Measurements from ENCODE around the gene SLC16A5.

The SLC16A5 gene

GRCh38 chr17:75087182-75087557, 584 bp upstream of the SLC16A5 start:
- no peak for DNase-seq (ENCODE audit: low read depth, low spot score)

- no peak for DNase-seq (ENCODE audit: low read depth, low spot score)
Measured at GRCh38 chr17:75088465-75089417, 987 bp downstream of the SLC16A5 start.

DNA sequence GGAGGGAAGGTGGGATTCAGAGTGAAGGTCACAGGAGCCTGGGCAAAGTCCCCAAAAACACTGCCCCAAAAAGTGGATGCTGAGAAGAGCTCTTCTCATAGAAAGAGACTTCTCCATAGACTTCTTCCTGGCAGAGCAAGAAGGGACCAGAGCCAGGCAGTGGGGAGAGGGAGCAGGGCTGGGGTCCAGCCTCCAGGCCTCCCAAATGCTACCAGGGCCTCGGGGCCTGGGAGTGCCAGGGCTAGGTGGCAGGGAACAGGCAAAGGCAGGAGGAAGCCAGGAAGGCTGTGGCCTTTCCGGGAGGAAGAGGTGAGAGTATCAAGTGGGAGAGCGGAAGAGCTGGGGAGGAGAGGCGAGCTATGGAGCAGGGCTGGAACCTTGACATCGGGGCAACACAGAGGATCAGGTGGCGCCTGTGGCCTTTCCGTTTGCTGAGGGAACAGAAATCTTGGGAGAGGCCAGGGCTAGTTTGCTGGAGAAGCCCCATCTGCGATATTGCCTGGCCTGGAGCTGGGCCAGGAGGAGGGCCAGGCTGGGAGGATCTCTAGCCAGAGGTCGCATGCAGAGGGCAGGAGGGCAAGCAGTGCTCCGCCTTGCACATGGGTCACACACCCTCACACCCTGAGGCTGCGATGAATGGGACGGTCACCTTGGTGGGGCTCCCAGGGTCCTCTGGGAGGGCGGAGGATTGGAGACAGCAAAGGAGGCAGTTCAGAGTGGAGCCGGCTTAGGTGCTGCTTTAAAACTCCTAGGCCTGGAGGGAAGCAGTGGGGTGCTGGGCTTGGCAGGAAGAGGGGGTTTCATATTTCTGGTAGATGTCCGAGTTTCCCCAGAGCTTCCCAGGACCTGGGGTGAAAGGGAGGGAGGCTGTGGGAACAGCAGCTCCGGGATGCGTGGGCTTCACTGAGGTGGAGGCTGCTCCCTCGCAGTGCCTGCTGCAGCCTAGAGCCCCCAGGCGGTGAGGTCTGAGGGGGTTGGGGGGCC, 3.4 kb downstream of the SLC16A5 start:
- no peak for DNase-seq (ENCODE audit: low read depth, low spot score)

- DNase-seq (ENCODE audit: low read depth, low spot score) = no peak
Measured at GRCh38 chr17:75091855-75092327, 4.1 kb downstream of the SLC16A5 start.

GRCh38 chr17:75093548-75094158, 5.9 kb downstream of the SLC16A5 start:
- DNase-seq (ENCODE audit: low read depth, low spot score) = no peak

GRCh38 chr17:75094871-75095399, 7.2 kb downstream of the SLC16A5 start:
- DNase-seq (ENCODE audit: low read depth, low spot score) = no peak

DNA sequence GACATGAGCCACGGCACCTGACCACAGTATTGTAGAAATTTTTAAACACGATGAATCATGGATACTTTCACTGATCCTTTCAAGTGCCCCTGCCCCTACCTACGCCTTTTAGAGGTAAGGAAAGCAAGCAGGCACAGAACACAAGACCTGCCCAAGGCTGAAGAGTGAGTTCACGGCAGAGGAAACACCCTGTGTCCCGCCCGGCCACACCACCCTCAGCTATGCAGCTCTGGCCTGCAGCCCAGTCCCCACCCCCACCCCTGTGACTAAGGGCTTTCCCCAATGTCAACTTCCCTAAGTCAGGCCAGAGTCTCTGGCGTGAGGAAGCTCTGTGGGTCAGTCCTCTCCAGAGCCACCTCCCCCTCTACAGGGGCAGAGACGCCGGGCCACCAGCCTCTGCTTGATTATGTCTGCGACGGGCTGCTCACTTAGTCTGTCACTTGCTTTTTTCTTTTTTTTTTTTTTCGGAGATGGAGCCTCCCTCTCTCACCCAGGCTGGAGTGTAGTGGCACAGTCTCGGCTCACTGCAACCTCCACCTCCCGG, 8.4 kb downstream of the SLC16A5 start:
- DNase-seq (ENCODE audit: low read depth, low spot score) = no peak

DNA sequence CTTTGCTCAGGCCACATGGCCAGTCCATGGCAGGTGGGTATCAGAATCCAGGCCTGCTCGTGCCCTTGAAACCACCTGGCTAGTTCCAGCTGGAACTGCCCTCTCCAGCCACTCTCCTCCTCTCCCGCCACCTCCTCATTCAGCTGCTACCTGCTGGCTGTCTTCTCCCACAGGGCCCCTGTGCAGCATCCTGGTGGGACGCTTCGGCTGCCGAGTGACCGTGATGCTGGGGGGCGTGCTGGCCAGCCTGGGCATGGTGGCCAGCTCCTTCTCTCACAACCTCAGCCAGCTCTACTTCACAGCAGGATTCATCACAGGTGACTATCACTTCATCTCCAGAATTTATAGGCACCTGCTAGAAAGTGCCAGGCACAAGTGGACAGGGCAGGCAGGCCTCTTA, 10.1 kb downstream of the SLC16A5 start:
- no peak for DNase-seq (ENCODE audit: low read depth, low spot score)

DNA sequence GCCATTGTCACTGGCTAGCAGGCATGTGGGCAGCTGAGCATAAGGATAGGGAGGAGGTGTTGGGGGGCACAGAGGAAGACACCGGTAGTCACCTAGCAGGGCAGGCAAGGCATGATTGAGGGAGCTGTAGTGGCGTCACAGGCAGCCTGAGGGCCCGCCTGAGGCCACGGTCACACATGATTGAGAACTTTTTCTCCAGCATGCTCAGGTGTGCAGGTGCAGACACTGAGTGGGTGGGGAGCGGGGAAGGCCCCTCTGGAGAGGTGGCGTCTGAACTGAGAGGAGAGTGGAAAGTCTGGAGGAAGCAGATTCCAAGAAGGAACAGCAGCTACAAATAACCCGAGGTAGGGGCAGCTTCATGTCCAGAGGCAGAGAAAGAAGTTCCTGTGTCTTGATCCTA, 11.1 kb downstream of the SLC16A5 start:
- no peak for DNase-seq (ENCODE audit: low read depth, low spot score)

GRCh38 chr17:75099881-75100595, 12.3 kb downstream of the SLC16A5 start:
- DNase-seq (ENCODE audit: low read depth, low spot score) = no peak

GRCh38 chr17:75102385-75102821, 14.6 kb downstream of the SLC16A5 start:
- no peak for DNase-seq (ENCODE audit: low read depth, low spot score)

DNA sequence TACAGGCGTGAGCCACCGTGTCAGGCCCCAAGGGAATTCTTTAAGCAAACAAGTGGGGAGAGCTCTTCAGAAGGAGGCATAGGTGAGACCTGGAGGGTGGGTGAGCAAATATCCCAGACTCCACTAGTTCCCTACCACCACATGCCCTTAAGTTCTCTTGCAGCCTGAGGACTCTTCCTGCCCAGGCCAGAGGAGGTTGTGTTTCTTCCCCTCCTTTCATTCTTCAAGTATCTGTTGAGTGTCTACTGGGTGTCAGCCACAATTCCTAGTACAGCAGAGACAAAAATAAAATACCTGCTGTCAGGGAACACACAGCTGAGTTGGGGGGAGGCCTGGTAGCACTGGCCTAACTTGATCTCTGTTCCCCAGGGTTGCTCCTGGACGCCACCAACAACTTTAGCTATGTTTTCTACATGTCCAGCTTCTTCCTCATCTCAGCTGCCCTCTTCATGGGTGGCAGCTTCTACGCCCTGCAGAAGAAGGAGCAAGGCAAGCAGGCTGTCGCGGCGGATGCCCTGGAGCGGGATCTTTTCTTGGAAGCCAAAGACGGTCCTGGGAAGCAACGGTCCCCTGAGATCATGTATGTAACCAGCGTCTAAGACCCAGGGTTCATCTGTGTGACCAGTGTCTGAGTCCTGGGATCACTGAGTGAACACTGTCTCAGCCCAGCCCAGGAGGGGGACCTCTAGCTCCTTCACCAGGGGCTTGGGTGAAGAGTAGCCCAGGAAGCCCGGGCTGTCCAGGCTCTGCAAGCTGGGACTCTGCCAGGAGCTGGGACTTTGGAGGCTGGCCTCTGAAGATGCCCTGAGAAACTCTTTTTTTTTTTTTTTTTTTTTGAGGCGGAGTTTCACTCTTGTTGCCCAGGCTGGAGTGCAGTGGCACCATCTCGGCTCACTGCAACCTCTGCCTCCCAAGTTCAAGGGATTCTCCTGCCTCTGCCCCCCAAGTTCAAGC, 16.1 kb downstream of the SLC16A5 start:
- no peak for DNase-seq (ENCODE audit: low read depth, low spot score)

DNA sequence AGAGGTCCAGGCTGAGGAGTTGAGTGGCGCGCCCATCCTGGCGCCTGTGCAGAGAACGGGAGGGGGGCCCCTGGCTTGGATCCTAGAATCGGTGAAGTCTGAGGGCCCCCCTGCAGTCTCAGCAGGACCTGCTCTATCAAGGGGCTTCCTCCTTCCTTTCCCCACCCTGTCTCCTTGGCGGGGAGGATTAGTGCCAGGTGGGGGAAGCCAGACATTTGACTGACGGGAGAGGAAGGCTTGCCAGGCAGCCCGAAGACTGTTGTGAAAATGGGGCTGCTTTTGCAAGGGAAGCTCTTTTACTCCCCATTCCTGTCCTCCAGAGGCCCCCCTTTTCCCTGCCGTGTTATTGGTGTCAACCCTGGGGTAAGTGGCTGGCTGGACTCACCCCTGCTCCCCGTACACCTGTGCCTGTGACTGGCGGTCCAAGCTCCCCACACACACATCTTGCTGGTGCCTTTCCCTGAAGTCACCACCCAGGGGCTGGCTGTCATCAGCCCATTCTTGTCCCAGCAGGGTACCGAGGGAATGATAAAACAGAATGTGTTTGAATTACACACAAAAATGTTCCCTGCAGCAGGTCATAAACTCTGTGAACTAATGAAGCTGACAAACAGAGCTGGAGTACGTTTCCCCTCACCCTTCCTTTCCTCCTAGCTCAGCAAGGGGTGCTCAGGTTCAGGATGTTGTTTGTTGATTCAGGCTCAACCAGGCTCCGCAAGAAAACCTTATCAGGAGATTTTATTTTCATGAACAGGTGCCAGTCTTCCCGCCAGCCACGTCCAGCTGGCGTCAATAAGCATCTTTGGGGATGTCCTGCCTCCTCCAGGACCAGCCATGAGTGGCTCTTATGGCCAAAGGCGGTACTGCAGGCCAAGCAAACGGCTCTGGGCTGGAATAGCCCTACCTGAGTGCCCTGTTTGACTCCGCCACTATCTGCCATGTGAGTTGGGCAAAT, 17.6 kb downstream of the SLC16A5 start:
- no peak for DNase-seq (ENCODE audit: low read depth, low spot score)

DNA sequence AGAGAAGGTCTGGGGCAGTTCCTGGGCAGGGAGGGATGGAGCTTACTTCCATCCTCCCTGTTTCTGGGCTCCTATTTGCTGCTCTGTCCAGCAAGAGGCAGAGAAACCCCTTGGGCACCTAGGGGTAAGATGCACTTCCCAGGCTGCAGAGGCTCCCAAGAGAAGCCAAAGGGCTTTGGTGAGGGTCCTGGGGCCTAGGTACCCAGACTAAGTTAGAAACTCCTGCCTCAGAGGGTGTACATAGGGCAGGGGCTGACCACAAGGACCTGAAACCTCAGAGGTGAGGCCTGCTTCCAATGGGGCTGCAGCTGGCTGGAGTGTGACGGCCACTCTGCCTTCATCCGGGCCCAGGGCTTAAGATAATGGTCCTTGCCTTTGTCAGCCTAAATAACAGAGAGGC, 20.4 kb downstream of the SLC16A5 start:
- DNase-seq (ENCODE audit: low read depth, low spot score) = no peak

DNA sequence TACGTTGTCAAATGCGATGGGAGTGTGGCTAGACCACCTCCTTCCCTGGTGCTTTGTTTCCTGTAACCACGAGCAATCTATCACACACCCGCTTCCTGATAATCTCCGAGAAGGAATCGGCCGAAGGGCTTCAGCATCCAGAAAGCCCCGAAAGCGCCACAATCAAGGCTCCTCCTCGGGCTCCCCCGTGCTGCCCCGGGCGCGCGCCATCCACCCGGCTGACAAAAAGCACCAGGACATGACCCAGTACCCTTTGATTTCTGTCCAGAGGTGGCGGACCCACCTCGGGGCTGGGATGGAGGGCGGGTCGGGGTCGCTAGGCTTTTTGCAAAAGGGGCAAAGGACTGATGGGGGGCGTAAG, 21.3 kb downstream of the SLC16A5 start:
- no peak for DNase-seq (ENCODE audit: low read depth, low spot score)

DNA sequence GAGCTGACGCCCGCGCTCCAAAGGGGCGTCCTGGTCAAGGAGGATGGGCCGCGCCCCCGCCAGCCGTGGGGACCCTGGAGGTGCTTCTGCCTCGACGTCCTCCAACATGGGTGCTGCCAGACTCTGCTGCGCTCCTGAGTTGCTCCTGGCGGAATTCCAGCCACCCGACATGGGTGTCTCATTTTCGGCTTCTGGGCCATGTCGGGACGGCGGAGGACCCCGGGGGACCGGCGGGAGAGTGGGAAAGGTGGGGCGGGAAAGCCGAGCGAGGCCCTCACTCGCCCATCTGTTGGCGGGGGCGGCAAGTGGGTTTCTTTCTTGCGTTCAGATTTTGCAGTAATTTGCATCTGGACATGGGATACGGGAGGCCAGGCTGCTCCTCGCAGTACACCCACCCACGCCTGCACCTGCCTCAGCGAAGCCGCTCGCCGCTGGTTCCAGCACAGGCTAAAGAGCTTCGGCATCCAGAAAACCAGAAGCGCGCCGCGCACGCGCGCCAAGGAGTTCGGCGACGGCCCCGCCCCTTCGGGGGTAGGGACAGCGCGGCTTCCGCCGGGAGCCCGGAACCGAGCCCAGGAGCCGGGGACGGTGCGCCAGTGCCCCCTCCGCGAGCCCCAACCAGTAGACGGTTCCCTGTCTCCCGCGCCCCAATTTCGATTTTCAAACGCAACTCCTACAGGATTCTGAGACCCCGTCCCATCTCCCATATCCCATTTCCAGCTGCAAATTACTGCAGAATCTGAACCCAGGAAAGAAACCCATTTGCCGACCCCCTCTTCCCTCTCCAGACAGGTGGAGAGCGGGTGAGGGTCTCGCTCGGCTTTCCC, 21.9 kb downstream of the SLC16A5 start, which contains the start of gene ARMC7:
TSS of gene ARMC7 (plus strand) at position 563 of the 827 bp plus-strand sequence. CDS start 320 bp downstream, outside the sequence.
- DNase-seq (ENCODE audit: low read depth, low spot score) = no peak

DNA sequence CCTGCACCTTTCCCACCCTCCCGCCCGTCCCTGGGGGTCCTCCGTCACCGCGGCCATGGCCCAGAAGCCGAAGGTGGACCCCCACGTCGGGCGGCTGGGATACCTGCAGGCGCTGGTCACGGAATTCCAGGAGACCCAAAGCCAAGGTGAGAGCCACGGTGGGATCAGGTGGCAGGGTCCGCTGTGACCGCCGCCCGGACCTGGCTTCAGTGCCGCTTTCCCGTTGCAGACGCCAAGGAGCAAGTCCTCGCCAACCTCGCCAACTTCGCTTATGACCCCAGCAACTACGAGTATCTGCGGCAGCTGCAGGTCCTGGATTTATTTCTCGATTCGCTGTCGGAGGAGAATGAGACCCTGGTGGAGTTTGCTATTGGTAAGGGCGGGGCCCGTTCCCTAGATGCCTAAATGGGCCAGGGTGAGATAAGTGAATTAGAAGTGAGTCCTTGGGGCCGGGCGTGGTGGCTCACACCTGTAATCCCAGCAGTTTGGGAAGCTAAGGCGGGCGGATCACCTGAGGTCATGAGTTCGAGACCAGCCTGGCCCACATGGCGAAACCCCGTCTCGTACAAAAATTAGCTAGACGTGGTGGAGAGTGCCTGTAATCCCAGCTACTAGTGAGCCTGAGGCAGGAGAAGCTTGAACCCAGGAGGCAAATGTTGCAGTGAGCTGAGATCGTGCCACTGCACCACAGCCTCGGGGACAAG, 22.6 kb downstream of the SLC16A5 start:
- no peak for DNase-seq (ENCODE audit: low read depth, low spot score)

Data from brain pericyte (primary cell).